NCI-H510A treated with DMSO at 0.1 percent for 48 hours (cell line): ENCODE data around the gene UNCX.

Experiments used
- DNase-seq: peaks from one replicate; lab custom pipeline; 2025; lab: John Stamatoyannopoulos, UW

The UNCX gene

GRCh38 chr7:1232103-1232466 is 587 bp upstream of the UNCX start:
- DNase-seq, result no peak

DNA sequence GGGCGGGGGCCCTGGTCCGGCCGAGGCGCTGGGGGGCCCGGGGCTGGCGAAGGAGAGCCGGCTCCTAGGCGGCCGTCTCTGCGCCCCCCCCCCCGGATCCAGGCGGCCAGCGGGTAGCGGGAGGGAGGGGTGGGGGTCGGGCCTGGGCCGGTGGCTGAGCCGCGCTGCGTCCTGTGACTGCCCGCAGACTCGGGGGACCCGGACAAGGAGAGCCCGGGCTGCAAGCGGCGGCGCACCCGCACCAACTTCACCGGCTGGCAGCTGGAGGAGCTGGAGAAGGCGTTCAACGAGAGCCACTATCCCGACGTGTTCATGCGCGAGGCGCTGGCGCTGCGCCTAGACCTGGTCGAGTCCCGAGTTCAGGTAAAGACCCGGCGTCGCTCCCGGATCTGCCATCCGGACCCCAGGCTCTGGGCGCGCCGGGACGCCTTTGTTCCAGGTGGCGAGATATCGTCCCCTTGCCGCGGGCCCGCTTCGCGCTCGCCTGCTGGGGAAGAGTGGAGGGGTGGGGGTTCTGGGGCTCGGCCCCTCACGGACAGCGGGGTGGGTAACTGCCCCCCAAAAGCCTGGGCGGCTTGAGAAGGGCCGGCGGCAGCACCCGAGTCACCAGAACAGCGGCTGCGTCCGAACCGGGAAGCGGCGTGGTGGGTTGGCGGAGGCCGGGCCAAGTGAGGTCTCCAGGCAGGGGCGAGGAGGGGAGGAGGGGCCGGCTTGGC is 819 bp downstream of the UNCX start:
- DNase-seq, result no peak

- DNase-seq, result no peak
Measured at GRCh38 chr7:1234049-1234880, 1.6 kb downstream of the UNCX start.

DNA sequence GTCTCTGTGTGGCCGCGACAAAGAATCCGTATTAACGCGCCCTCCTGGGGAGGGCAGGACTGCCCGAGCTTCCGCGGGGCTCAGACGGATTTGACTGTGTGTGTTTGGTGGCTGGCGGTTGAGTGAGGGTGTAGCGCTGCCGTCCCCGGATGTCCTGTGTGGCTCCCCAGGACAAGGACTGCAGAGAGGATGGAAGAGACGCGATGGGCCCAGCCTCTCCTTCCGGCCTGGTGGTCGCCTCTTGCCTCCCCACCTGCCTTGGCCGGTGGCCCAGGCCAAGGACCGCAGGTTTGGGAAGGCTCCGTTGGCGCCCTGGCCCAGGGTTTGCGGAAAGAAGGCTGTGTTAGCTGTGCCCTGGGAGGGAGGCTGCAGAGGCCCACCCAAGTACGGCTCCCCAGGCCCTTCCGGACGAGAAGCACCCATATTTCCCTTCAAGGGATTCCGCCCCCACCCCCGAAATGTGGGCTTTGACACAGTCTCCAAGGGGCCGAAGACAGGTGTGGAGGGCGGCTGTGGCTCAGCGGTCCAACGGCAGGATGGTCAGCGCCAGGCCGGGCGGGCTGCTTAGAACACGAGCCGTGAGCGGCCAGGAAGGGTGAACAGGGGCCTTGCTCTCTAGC is 2.3 kb downstream of the UNCX start:
- DNase-seq, result no peak

GRCh38 chr7:1235501-1236131 is 2.9 kb downstream of the UNCX start:
- no peak for DNase-seq

- no peak for DNase-seq
Measured at GRCh38 chr7:1236132-1236661, 3.5 kb downstream of the UNCX start.

- DNase-seq, result no peak
Measured at GRCh38 chr7:1236831-1237701, 4.4 kb downstream of the UNCX start.

- no peak for DNase-seq
Measured at GRCh38 chr7:1237704-1238255, 5.1 kb downstream of the UNCX start.

DNA sequence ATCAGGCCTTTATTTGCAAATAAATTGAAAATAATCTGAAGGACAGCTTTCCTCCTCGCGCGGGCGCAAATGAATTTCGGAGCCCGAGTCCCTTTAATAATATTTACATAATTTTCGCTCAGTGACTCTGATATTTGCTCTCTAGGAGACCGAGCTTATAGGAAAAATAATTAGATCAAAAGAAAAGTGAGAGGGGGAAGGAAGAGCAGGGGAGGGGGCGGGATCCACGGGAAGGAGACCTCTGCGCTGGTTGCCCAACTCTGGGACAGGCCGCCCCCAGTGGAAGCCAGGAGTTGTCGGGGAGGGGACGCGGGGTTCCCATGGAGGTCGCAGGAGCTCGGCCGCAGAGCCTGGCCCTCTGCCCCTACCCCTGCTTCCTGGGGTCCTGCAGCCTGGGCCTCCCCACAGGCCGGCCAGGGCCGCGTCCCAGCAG is 5.8 kb downstream of the UNCX start:
- DNase-seq, result no peak

- no peak for DNase-seq
Measured at GRCh38 chr7:1238931-1239802, 6.5 kb downstream of the UNCX start.

GRCh38 chr7:1239803-1240516 is 7.3 kb downstream of the UNCX start:
- no peak for DNase-seq

- no peak for DNase-seq
Measured at GRCh38 chr7:1240517-1241257, 8.0 kb downstream of the UNCX start.

DNA sequence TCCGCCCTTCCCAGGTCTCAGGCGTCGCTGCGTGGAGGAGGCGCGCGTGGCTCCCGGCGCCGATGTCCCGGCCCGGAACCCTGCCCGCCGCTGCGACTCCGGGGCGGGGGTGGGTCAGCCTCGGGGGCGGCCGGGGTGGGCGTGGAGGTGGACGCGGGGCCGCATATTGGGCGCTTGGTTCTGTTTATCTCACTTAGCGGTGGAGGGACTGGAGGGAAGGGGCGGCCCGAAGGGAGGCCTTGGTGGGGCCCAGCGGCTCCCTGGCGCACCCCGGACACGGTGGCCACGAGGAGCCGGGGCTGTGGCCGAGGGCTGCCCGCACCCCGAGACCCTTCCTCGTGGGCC is 8.6 kb downstream of the UNCX start:
- DNase-seq, result no peak

- DNase-seq, result no peak
Measured at GRCh38 chr7:1241603-1242255, 9.1 kb downstream of the UNCX start.

DNA sequence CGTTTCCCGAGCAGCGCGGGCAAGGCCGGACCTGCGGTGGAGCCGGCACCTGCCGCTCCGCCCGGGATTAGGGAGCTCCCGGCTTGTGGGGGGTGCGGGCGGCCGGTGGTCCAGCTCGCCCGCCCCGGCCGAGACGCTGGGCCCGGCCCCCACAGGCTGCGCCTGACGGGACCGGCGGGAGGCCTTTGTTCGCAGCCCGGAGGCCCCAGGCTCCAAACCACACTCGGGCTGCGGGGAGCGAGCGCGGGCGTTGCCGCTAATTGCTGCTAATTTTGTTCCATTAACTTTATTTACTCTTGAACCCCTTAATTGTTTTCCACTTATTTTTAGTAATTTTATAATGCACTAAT is 9.6 kb downstream of the UNCX start:
- no peak for DNase-seq

DNA sequence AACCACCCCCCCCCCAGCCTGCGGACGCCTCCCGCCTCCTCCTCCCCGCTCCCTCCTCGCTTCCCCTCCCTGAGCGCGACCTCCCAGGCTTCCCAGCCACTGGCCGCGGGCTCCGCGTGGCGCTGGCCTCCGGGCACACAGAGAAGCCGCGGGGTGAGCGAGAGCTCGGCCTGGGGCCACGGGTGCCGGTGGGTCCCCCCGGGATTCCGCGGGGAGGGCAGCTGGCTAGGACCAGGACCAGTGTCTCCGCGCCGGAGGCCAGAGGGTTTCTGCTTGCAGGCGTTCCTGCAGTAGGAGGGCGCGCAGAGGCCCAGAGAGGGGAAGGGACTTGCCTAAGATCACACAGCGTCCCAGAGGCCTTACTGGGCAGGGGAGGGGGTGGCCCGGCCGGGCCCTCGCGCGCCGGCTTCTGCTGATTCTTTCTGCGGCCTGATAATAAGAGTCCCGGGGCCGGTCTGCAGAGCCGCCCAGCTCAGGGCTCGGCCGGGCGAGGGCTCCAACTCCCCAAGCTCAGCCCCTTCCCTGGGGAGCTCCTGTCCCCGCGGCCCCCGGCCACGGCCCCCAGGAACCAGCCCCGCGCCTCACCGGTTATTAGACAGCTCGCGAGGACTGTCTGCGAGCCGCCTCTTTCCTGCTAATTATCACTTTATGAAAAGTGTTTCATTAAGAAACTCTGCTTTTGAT is 10.1 kb downstream of the UNCX start:
- DNase-seq, result no peak

DNA sequence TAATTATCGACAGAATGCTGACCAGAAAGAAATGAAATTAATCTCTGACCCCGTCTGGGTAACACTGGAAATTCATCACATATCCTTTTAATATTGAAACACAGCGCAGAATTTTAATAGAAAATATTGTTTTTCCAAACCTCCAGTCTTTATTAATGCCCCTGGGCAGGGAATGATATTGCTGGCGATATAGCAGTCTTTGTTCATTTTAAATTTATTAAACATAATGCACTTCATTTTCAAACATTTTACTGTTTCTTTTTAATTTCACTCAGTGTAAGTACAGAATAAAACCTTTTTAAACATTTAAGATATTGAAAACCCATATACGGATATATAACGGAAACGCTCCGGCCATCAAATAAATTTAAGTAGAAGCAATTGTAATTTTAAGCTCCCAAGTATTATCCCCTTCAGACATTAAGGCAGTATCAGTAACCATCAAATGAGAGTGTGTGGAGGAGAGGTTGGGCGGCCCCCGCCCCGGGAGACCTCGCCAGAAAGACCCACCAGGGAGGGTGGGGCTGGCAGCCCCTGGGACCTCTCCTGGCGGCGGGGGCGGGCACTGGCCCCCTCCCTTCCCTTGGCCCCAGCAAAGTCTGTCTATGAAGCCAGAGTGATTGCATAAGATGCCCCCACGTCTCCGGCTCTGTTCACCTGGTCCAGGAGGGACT is 10.8 kb downstream of the UNCX start:
- DNase-seq, result no peak
